Skin of body (tissue), 2 donors: ENCODE measurements around the gene TEX52. TPM values are rescaled to one million over a fixed set of nuclear protein-coding genes. Genes with fewer than 3 reads are reported as not detected.
A peak's percentile ranks its signal among the peaks of the same experiment; 100 is the strongest.

Experiments used
- DNase-seq: peaks from one replicate; lab custom pipeline; 2025; lab: John Stamatoyannopoulos, UW
- total RNA-seq: library from RNA; depleted of rRNA; stranded (reverse); fragments of >200 nt; gene quantifications from one replicate; pipeline ENCODE4 v1.2.3, GENCODE V29; 2014

TEX52 gene
- not detected for total RNA-seq

- DNase-seq = no peak
Measured at GRCh38 chr12:2857021-2857431, at the start of gene TEX52. Gene TEX52, minus strand, starts transcription at chr12:2857039. Its CDS starts 13 bp downstream, at chr12:2857026.

DNA sequence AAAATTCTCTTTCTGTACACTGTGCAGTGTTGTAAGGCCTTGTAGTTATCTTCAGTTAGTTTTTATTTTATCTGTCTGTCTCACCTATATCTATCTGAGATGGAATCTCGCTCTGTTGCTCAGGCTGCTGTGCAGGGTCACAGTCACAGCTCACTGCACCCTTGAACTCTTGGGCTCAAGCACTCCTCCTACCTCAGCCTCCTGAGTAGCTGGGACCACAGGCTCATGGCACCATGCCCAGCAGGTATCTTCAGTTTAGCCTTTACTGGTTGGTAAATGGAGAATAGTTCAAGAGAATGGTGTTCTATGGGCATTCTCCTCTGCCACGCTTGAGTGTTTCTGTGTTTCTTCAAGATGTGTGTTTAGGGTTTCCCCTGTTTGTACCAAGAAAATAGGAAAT lies 47.4 kb upstream of the TEX52 start:
- DNase-seq = no peak

- DNase-seq = no peak
Measured at GRCh38 chr12:2902272-2902880, 45.5 kb upstream of the TEX52 start.

GRCh38 chr12:2900642-2901041 lies 43.8 kb upstream of the TEX52 start:
- no peak for DNase-seq

- no peak for DNase-seq
Measured at GRCh38 chr12:2897418-2897817, 40.6 kb upstream of the TEX52 start.

DNA sequence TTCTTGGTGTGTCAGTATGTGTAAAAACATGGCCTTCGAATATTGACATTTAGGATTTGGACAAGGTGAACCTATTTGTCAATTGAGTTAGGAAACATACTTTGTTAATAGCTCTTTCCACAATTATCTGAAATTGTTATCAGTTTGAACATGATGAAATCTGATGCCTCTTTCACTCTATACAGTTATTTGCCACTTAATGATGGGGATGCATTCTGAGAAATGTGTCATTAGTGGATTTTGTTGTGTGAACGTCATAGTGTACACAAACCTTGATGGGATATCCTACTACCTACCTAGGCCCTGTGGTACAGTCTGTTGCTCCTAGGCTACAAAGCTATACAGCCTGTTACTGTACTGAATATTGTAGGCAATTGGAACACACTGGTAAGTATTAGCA lies 38.7 kb upstream of the TEX52 start:
- no peak for DNase-seq

DNA sequence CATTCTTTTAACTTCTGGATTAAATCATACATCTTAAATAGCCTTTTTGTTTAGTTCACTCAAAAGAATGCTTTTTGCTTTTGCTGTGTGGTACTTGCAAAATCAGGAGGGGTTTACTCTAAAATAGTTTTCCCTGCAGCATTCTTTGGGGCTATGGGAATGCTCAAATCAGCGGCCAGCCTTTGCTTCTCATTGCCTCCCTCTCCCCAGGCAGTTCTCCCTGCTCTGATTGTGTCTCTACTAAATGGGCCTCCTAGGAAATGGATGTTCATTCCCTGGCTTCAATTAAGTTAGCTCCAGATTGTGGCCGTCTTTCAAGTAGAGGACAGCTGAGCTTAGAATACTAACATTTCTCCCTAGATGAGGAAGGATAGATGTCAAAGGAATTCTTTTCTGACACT lies 38.2 kb upstream of the TEX52 start:
- DNase-seq = peak; percentile 29

DNA sequence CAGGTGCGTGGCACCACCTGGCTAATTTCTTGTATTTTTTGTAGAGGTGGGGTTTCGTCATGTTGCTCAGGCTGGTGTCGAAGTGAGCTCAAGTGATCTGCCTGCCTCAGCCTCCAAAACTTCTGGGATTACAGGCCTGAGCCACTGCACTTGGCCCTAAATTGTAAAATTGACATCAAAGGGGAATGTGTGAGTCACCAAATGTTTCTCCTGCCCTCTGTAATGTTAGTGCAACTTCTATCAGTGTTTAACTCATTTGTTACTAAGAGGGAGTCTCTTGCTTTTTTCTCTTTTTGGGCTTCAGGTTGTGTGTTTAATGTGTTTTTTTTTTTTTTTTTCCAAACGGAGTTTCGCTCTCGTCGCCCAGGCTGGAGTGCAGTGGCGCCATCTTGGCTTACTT lies 36.2 kb upstream of the TEX52 start:
- DNase-seq = no peak

GRCh38 chr12:2892246-2892645 lies 35.4 kb upstream of the TEX52 start:
- DNase-seq = peak; percentile 2

DNA sequence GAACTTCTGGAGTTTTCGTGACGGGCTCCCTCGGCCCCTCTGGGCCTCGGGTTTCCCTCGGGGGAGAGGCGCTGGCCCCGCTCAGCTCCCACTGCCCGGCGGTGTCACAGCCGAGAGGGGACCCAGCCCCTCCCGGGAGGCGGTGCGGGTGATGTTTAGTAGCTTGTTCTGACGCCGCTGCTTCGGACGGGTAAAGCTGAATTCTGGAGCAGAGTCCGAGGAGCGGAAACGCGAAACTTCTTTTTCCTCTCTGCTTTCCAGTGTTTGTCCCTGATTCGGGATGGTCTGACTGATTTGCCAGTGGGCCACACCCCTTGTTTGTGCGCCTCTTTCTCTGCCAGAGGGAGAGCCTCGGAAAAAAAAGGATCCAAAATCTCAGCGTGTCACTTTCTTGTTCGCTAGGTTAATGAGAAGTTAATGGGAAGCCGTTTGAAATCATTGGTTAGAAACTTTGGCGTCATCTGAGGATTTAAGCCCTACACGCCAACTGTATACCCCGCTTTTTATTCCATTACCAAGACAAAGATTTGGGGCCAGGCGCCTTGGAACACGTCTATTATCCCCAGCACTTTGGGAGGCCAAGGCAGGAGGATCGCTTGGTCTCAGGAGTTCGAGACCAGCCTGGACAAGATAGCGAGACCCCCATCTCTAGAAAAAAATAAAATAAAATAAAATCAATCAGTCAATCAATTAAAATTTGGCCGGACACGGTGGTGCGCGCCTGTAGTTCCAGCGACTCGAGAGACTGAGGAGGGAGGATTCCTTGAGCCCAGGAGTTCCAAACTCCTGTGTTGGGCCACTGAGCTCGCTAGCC lies 34.6 kb upstream of the TEX52 start:
- peak; percentile 67 for DNase-seq

DNA sequence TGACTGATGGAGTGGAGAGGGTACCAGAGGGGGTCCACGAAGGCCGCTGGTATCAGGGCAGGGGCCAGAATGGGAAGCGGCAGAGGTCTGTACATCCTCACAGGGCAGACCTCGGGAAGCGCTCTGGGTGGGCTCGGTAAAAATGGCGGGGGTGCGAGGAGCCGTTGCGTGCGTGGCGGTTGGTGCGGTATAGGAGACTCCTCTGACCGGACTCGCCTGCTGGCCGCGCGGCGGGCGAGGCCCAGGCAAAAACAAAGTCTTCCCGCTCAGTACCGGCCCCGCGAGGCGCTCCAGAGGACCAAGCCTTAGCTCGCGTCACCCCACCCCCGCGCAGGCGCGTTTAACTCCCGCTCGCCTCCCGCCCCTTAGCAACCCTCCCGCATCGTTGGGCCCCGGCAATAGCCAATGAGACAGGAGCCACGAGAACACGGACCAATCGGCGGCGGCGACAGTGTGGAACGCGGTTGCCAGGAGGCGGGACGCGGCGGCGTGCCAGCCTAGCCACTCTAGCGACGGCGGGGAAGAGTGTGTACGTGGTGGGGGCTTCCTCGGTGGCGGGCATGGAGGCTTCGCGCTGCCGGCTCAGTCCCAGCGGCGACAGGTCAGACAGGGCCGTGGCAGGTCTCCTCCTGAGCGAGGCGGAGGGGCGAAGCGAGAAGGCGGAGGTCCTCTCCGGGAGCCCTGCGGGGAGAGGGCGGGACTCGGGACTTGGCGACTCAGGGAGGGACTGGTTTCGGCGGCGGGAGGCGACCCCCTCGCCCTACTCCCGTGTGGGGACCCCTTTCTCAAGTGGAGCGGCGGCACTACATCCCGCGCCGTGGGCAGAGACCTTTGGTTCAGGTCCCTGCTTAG lies 33.8 kb upstream of the TEX52 start, which contains the start of gene TULP3:
Gene TULP3, plus strand, starts transcription at position 504 of the 852 bp plus-strand sequence. Its CDS starts 57 bp downstream, at position 561.
- DNase-seq = peak; percentile 98

GRCh38 chr12:2890001-2890387 lies 33.2 kb upstream of the TEX52 start:
- no peak for DNase-seq

- no peak for DNase-seq
Measured at GRCh38 chr12:2886768-2887450, 30.1 kb upstream of the TEX52 start.

GRCh38 chr12:2884810-2885209 lies 28.0 kb upstream of the TEX52 start:
- DNase-seq = no peak

DNA sequence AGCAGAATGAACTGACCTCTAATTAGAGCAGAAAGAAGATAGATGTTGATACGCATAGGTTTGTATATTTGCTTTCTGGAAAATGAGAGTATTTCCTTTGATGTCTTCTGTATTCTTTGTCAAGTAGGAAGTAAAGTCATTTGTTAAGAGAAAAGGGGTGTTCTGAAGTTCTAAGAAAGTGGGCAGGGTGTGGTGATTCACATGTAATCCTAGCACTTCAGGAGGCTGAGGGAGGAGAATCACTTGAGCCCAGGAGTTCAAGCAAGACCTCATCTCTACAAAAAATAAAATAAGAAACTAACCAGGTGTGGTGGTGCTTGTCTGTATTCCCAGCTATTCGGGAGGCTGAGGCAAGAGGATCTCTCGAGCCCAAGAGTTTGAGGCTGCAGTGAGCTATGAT lies 23.0 kb upstream of the TEX52 start:
- DNase-seq = no peak

- DNase-seq = no peak
Measured at GRCh38 chr12:2877953-2878732, 21.3 kb upstream of the TEX52 start.

DNA sequence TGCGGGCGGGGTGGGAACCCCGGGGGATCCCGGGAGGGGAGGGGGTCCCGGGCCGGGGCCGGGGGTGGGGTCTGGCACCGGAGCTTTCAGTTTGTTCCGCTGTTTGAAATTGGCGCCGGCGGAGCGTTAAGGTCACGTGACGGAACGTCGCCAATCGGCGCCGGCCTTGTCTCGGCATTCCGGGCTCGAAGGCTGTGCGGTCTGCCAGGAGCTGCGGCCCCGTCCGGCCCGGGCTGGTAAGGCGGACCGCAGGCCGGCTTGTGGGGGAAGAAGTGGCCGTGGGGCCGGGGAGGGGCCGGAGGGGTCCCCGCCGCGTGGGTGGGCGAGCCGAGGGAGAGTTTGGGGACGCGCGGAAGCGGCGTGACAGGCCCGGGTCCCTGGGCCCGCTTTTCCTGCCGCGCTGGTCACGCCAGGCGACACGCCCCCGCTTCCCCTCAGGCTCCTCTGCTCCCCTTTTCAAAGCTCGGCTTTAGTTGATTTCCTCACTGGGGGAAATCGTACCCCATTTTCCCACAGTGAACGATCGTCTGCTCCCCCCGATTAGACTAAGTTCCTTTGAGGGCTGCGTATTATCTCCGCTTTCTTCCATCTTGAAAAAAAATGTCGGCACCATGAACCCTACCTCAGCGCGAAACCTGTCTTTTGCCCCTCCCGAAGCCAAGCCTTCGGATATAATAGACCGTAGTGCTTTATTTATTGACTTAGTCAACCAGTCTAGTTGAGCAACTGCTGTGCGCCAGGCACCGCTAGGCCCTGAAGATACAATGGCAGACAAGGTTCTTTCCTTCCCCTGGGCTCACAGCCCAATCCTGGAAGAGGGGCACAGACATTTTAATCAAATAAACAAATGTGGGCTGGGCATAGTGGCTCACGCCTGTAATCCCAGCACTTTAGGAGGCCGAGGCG lies 20.5 kb upstream of the TEX52 start, which contains the start of the genes FOXM1 and RHNO1:
Gene FOXM1, minus strand, starts transcription at position 128 of the 906 bp plus-strand sequence. CDS start 2,696 bp downstream, outside the sequence.
Gene RHNO1, plus strand, starts transcription at position 177 of the 906 bp plus-strand sequence. CDS start 8,144 bp downstream, outside the sequence.
- DNase-seq = peak; percentile 66

DNA sequence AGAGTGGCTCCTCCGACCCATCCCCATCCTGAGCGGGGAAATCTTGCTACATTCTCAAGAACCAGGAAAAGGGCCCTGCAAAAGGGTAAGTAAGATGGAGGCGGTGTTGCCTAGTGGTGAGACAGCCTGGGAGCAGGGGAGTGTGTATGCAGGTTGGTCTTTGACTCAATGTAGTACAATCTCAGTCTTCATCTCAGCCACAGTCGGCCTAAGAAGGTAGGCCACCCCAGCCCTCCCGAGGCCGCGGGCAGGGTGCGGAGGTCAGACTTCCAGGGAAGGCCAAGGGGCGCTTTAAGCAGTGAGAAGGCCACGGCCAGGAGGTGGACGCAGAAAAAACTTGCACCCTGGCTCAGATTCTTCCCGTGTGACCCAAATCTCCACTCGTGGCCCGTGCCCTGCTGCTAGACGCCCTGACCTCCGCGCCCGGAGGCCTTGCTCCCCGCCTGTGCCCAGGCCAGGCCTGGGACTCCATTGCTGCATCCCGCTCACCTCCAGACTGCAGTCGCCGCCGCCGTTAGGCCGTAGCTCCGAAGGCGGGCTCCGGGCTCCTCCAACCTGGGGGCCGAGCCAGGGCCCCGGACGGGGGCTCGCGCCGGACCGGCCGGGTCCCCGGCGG lies 19.7 kb upstream of the TEX52 start:
- no peak for DNase-seq
